PC-3 (cell line): ENCODE data around the gene NAGLU.

Experiments used
- CTCF ChIP-seq: fragments of 300-600 bp; sonication (generic); conservative IDR thresholded peaks from 2 replicates; pipeline ENCODE4 v1.5.1; 2017; ENCODE audit warnings: antibody characterized with exemption, low read depth, mild to moderate bottlenecking, low read length
- EZH2phosphoT487 ChIP-seq: fragments of 300-600 bp; sonication (generic); IDR thresholded peaks from 2 replicates; pipeline ENCODE4 v1.6.1; 2018; ENCODE audit warnings: mild to moderate bottlenecking, antibody characterized with exemption, low read length, borderline replicate concordance

- TF ChIP-seq CTCF, result no peak
- TF ChIP-seq EZH2phosphoT487, result no peak
Measured at GRCh38 chr17:42591411-42591810, 55.4 kb downstream of the NAGLU start.
